Stimulated activated CD8-positive, alpha-beta memory T cell treated with anti-CD3 and anti-CD28 coated beads, Interleukin-7, amount 100 ng/mL, for 24 hours (primary cell): ENCODE results near the gene SDK2.

Experiments
- DNase-seq: peaks from one replicate; pipeline ENCODE4 v3.0.0-alpha.2; 2020; ENCODE audit warnings: low read depth

SDK2 gene

DNA sequence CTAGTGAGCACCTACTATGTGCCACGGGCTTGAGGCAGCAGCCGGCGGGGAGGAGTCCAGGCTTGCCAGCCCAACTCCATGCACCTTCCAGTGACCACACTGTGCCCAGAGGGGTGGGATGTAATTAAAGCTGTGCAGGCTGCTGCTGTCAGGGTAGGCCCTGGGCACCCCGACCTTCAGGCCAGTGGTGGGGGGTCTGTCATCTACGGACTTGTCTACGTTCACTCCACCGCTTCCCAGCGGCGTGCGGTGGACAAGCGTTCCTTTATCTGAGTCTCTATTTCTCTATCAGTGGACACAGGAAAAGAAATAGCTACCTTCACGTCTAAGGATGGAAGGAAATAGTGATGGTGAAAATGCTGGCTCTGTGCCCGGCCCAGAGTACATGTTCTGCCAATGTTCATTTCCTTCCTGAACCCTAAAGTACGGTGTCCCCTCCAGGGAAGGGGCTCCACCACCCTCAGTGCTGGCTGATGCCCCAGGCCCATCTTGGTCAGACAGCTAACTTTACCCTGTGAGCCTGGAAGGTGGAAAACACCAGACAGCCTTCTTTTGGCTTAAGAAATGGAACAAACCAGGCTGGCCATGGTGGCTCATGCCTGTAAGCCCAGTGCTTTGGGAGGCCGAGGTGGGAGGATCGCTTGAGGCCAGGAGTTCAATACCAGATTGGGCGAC is 135.2 kb downstream of the SDK2 start:
- no peak for DNase-seq

DNA sequence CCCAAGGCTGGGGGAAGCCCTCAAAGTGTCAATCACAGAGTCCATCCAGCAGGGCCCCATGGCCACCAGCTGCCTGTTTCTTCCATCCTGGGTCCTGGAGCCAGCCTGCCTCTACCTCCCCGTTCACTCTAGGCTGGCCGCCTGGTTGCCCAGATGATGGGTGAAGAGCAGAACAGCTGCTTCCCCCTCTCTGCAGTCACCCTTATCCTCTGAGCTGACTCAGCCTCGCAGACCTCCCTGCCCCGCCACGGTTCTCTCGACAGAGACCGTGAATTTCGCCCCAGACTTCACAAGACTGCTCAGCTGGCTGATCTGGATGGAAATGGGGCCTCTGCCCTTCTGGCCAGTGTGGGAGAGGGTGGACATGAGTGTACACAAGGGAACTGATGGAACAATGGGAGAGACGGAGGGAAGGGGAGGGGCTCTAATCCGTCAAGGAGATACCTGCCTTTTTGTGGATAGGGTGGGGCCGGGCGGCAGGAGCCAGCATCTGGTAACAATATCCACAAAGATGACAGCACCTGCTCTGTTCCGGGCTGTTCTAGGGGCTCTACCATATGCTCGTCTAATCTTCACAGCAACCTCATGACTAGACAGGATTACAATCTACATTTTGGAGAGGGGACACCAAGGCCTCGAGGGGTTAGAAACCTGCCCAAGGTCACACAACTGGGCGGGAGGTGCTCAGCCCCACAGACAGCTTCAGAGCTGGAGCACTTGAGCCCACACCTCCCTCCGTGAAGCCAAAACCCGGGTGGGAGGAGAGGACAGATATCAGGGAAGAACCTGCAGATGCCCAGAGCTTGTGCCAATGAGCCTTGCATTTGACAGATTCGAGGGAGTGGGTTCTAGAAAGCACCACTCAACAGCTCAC is 136.0 kb downstream of the SDK2 start:
- DNase-seq: no peak

DNA sequence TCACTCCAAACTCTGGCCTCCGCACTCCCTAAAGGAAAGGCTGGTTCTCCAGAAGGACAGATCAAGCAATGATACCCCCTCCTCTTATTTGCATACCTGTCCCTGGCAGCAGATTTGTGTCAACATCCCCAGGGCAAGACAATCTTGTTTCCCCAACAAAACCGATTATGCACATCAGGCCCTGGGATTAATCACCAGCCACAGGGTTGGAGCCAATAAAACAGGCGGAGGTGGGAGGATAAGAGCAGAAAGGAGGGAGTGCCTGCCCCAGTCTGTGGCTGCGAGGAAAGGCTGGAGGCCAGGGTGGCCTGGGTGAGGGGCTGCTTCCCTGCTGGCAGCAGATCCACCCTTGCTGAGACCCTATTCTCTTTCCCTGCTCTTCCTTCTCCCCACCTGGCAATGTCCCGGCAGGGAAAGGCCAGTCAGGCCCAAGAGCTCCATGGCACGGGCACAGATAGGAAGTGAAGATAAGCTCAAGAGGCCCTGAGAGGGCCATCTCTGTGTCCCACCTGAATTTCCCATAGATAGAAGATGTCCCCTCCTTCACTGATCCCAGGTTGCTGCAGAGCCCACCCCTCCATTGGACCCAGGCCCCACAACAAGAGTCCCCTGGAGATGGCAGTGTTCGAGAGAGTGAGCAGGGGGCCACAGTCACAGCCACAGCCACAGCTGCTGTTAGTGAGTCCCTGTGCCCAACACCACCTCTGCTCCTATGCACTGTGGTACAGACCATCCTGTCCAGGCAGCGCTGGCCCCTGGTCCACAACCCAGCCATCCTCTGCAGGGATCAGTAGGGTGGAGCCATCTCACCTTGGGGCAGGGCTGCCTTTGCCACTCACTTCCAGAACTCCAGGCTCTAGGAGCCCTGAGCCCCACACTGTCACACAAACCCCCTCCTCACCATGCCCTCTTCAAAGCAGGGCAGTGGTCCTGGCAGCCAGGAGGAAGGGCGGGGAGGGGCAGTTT is 137.5 kb downstream of the SDK2 start:
- no peak for DNase-seq

DNA sequence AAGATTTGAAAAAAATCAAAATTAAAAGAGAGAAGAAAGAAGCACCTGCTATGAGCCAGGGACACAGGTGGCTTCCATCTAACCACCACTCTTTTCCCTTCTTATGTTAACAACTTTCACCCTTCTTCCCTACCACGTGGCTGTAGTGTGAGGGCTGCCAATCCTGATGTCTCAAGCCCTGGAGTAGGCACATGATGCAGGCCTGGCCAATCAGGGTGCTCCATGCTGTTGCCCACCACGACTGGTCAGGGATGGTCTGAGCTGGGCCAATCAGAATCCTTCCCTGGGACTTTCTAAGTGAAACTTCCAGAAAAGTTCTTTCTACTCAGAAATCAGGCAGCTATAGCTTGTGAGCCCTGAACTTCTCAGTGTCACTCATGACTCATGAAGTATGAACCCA is 140.7 kb downstream of the SDK2 start:
- no peak for DNase-seq

DNA sequence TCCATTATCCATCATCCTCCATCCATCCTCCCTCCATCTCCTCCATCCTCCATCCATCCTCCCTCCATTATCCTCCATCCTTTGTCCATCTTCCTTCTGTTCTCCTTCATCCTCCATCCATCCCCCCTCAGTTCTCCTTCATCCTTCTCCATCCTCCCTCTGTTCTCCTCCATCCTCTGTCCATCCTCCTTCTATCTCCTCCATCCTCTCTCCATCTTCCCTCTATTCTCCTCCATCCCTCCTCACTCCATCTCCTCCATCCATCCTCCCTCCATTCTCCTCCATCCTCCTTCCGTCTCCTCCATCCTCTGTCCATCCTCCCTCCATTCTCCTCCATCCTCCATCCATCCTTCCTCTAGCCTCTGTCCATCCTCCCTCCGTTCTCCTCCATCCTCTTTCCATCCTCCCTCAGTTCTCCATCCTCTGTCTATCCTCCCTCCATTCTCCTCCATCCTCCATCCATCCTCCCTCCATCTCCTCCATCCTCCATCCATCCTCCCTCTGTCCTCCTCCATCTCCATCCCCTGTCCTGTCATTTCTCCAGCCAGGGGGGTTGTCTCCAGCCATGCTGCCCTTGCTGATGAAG is 143.7 kb downstream of the SDK2 start:
- no peak for DNase-seq

DNA sequence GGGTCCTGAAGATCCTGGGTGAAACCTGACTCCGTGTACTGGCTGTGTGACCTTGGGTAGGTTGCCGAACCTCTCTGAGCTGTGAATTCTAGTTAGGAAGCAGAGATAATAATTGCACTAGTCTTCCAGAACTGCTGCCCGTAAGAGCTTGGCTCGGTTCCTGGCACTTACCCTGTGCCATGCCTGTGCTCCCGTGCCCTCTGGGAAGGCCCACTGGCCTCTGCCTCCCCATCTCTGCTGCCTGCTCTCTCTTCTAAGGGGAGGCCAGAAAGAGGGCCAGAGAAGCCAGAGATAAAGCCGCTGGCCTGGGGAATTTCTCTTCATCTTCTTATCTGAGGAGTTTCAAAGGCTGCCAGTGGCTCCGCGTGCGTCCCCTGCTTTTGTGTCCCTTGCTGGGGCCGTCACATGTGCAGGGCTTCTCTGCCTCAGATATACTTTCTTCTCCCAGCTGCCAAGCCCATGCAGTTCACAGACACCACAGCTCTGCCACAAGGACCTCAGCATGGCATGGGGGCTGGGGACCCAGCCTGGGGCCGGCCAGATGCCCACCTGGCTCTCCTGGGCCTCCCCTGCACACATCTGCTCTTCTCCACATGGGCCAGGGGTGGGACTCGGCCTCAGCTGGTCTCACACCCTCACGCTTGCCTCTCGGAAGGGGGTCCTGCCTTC is 145.2 kb downstream of the SDK2 start:
- DNase-seq: no peak

DNA sequence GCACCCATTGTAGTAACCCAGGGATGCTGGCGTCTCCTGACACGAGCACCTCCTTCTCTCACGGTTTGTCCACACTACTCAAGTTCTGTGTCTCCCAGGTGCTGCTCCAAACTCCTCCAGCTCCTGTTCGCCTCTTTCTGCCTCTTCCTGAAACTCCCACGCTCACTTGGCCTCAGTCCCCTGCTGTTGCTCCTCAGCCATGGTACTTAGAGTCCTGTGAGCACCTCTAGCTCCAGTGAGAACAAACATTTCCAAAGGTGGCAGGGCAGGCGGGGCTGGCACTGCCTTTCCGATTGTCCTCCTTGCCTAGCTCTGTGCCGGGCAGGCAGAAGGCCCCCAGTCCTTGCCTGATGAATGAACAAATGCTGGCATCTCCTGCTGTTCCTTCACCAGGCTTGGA is 146.1 kb downstream of the SDK2 start:
- no peak for DNase-seq

DNA sequence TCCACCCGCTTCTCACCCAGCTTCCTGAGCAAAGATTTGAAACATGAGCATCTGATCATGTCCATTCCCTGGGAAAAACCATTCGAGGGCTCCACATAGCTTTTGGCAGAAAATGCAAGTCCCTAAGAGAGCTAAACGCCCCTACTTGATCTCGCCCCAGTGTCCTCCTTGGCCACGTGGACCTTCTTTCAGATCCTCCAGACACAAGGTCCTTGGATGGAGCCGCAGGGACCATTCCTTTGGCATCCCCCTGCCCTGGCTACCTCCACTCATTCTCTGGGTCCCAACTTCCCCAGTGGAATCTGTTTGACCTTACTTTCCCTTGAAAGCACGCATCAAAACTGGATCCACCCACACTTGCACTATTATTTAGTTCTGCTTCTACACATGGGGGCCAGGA is 146.5 kb downstream of the SDK2 start:
- DNase-seq: no peak

DNA sequence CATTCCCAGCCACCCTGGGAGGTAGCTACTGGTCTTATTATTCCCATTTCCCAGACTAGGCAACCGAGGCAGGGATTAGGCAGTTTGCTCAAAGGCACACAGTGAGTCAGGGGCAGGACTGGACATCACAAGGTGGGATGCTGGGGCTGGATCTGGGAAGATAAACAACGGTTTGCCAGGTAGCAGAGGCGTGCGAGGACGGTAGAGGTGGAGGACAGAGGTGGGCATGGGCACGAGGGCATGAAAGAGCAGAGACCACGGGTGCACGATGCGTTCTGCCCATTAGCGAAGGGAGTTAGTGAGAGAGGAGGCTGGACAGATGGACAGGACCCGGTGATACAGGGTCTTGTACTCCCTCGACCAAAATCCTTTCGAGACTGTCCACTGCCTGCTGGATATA is 148.0 kb downstream of the SDK2 start:
- DNase-seq: no peak

DNA sequence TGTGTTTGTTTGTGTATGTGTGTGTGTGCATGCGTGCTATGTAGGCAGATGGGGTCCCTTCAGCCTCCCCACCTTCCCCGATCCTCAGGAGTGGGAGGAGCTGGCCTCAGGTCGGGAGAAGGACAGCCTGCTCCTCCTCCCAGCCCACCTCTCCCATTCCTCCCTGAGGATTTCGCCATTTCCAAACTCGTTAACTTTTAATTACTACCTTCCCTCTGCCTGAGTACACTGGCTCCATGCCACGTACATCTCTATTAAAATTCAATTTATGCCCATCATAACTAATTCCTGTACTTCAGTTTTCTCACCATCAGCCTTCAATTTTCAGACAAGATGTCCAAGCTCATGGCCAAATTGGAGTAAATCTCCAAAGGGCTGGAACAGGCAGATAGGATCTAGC is 148.6 kb downstream of the SDK2 start:
- no peak for DNase-seq

DNA sequence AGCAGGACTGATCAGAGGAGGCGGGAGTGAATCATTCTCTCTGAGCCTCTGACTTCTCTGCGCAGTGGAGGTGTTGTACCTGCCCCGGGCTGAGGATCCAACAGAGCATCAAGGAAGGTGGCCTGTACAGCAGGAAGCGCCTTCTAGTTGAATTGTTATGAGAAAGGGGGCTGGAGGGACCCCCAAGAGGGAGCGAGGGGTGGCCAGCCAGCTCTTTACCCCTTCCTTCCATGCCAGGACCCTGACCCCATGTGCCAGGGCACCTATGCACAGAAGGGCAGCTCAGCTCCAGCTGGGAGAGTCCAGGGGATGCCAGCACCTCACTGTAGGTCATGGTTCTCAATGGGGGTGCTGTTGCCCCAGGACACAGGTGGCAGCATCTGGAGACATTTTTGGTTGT is 149.3 kb downstream of the SDK2 start:
- no peak for DNase-seq

DNA sequence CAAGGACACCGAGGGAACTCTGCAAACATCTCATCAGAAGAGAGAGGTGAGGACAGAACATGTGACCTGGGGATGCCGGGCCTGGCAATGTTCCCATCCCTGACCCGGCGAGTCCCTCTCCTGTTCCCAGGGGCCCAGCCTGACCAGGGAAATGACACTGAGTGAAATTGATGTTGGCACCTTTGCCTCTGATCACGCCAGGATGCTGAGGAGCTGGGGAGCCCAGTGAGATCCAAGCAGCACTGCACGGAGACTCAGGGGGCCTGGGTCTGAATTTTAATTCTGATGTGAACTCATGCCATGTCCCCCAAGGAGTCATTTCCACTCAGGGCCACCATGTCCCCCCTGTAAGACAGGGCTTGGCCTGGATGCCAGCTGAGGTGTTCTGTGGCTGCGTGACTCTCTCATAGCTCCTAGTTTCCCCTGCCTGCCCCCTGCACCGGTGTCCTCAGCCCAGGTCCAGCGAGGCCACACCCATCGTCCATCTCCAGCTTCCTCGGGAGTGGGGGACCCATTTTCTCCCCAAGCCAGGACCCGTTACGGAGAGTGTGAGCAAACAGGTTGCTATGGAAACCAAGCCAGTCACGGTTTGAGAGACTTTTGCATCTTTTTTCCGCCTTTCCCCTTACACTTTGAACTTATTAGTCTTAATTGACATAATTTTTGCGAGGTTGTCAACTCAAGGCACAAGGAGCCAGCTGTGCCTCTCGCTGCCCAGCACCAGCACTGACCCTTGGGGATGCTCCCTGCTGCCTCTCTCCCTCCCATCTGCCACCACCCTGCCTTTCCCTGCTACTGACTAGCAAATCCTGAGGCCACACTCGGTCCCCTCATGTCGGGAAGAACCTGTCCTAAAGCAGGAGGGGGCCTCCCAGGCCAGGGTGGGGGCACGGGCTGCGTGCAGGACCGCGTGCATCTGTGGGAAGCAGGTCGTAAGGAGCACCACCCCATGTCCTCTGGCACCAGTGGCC is 150.0 kb downstream of the SDK2 start:
- no peak for DNase-seq

DNA sequence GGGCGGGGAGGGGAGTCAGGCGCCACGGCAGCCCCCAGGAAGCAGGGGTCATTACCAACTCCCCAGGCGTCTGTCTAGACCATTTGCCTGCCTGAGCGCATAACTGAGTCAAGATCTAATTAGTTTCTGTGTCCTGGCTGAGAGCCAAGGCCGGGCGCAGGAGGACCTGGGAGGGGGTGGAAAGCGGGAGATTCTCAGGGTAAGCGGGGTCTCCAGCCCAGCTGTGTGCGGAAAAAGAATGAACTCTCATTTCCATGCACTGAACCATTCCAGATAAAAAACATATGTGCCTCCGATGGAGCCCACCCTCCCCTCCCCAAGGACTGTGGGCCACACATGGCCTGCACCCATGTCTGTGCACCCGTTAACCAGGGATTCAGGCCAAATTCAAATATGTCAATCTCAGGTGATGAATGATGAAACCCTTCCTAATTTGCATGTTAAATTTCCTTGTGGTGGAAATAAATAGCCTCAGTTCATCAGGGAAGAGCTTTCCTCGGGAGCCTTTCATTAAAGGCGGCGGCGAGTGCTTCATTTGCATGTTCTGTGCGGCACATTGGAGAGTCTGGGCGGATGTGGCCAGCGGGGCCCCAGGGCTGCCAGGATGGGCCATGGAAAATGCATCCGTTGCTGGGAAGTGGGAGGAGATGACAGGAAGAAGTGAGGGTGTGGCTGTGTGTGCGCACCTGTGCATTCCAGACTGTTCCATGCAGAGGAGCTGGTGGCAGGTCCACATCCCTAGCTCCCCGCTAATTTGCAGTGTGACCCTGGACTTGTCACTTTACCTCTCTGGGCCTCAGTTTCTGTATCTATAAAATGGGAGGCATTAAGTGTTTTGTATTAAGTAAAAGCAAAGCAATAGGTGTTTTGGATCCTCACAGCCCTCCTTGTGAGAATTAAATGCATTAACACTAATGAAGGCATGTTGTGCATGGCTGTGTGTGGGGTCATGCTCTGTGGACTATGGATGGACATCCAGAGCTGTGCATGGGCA is 151.1 kb downstream of the SDK2 start:
- DNase-seq: no peak

DNA sequence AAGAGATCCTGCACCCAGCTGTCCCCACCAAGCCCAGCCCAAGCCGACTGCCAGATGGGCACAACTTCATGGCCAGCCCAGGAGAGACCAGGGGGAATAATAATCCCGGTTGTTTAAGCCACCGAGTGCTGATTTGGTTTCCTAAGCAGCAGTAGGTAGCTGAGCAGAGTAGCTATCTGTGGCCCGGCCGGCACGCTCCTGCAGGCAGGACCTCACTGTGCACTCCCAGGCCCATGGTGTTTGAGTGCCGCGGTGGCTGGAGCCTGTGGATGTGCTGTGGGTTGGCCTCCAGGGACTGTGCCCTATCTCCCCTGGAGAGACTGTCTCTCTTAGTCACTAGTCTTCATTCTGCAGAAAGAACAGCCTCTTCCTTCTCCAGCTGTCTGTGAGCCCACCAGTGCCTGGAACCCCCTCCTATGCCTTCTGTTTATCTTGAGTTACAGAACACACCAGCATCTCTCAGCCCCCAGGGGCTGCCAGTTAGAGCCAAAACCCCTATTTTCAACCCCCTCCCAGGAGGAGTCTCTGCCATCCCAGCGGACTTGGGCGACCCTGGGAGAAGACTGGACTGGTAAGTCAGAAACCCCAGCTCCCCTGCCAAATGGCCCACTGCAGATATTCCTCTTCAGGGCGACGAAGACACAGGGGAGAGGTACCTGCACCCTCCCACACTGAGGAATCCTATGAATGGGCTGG is 152.0 kb downstream of the SDK2 start:
- no peak for DNase-seq

DNA sequence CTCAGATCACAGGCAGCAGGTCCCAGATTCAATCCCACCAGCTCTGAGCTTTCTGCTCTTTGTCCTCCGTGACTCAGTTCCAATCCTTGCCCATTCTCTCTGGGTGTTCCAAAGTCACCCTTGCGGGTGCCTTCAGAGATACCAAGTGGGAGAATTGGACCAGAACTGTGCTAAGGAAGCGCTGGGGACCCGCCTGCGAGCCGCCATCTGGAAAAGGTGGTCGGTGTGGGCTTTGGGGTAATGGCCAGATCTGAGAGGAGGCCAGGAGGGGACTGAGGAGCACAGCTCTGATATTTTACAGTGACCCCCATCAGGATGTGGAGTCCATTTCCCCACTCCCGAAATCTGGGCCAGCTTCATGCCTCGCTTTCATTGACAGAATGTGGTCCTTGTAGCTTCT is 152.6 kb downstream of the SDK2 start:
- no peak for DNase-seq

DNA sequence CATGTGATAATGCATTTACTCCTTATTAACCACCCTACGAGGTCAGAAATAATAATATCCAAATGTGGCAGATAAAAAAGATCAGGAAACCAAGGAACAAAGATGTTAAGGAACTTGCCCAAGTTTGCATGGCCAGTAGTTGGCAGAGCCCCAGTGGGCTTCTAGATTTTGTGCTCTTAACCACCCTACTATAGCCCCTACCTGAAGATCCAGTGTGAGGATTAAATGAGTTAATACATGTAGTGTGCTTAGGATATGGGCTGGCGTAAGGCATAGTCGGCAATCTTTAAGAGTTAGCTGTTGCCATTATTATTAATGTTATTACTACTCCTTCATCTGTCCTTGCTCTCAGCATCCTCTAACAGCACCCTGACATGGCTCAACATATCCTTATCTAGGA is 153.4 kb downstream of the SDK2 start:
- no peak for DNase-seq

DNA sequence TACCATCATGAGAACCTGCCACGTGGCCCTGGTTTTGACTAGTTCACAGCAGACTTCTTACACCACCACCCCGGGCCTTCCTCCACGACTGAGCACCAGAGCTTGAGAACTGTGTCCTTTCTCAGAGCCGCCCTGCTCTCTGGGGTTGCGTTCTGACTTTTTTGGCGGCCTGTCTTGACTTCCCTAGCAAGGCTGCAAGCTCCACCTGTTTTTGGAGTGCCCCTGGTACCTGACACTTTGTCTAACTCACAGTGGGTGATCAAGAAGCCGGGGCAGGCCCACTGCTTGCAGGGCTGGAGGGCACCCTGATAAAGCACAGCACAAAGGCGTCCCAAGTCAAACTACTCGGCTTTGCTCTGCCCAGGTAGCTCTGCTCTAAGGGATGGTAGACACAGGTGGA is 154.3 kb downstream of the SDK2 start:
- no peak for DNase-seq

DNA sequence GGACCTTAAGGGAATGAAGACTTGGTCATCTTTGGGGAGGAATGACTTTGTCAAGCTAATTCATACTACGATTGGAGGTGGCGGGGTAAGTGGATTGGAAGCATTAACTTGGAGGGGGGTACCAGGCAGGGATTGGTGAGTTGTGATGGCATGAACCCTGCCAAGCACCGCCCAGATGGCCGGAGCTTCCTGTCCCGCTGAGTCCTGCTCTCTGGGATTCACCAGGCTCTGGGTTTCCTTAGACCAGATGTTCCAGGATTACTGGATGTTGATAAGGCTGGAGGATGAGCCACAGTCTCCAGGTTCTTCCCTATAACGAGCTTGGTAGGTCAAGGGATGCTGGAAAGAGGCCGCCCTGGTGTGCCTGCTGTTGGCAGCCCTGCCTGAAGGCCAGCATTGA is 154.9 kb downstream of the SDK2 start:
- DNase-seq: no peak

DNA sequence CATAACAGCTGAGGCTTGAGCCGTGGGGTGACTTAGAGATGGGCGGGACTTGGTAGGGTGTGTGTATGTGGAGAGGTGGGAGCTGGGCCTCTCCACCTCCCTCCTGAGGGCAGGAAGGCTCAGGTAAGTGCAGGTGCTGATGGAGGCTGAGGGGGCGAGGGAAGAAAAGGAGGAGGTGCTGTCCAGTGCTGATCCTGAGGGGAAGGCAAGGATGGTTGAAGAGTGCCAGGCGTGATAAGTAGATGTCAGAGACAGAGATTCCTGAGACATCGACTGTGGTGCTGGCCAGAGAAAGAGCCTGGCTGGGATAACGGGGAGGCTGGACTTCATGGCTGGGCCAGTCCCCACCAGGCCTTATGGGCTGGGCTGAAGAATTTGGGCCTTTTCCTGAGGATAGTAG is 159.1 kb downstream of the SDK2 start:
- DNase-seq: no peak
